Globus pallidus (tissue), 1 donor: Measurements from ENCODE around the gene TGFB1.
A peak's percentile ranks its signal among the peaks of the same experiment; 100 is the strongest.

ENCODE experiments used
- DNase-seq: peaks from one replicate; pipeline ENCODE4 v3.0.0-alpha.2; 2015; ENCODE audit warnings: low spot score

Gene TGFB1

GRCh38 chr19:41341669-41342490 is 11.8 kb downstream of the TGFB1 start:
- DNase-seq = no peak

GRCh38 chr19:41339936-41340335 is 13.8 kb downstream of the TGFB1 start:
- no peak for DNase-seq

- DNase-seq = no peak
Observed at GRCh38 chr19:41335467-41335866, 18.3 kb downstream of the TGFB1 start.

GRCh38 chr19:41334793-41335192 is 18.9 kb downstream of the TGFB1 start:
- no peak for DNase-seq

GRCh38 chr19:41332468-41332867 is 21.3 kb downstream of the TGFB1 start:
- no peak for DNase-seq

- no peak for DNase-seq
Observed at GRCh38 chr19:41332000-41332399, 21.7 kb downstream of the TGFB1 start.

GRCh38 chr19:41330946-41331678 is 22.6 kb downstream of the TGFB1 start:
- no peak for DNase-seq

GRCh38 chr19:41330481-41330880 is 23.2 kb downstream of the TGFB1 start:
- no peak for DNase-seq

GRCh38 chr19:41328842-41329225 is 24.9 kb downstream of the TGFB1 start:
- peak; percentile 67 for DNase-seq

GRCh38 chr19:41328157-41328841 is 25.4 kb downstream of the TGFB1 start:
- DNase-seq = no peak

- DNase-seq = peak; percentile 48
Observed at GRCh38 chr19:41327576-41328156, 26.1 kb downstream of the TGFB1 start.

- DNase-seq = no peak
Observed at GRCh38 chr19:41327076-41327575, 26.6 kb downstream of the TGFB1 start.

GRCh38 chr19:41325947-41326706 is 27.6 kb downstream of the TGFB1 start:
- no peak for DNase-seq

GRCh38 chr19:41325640-41325946 is 28.1 kb downstream of the TGFB1 start:
- no peak for DNase-seq

GRCh38 chr19:41324921-41325639 is 28.6 kb downstream of the TGFB1 start:
- no peak for DNase-seq

- DNase-seq = no peak
Observed at GRCh38 chr19:41324231-41324702, 29.5 kb downstream of the TGFB1 start.

GRCh38 chr19:41323430-41324125 is 30.1 kb downstream of the TGFB1 start:
- DNase-seq = no peak

- DNase-seq = no peak
Observed at GRCh38 chr19:41323023-41323422, 30.7 kb downstream of the TGFB1 start.

- DNase-seq = no peak
Observed at GRCh38 chr19:41322451-41322850, 31.3 kb downstream of the TGFB1 start.

GRCh38 chr19:41321600-41322270 is 32.0 kb downstream of the TGFB1 start:
- no peak for DNase-seq
